ENCODE results near the gene SH2D1B.

DNA sequence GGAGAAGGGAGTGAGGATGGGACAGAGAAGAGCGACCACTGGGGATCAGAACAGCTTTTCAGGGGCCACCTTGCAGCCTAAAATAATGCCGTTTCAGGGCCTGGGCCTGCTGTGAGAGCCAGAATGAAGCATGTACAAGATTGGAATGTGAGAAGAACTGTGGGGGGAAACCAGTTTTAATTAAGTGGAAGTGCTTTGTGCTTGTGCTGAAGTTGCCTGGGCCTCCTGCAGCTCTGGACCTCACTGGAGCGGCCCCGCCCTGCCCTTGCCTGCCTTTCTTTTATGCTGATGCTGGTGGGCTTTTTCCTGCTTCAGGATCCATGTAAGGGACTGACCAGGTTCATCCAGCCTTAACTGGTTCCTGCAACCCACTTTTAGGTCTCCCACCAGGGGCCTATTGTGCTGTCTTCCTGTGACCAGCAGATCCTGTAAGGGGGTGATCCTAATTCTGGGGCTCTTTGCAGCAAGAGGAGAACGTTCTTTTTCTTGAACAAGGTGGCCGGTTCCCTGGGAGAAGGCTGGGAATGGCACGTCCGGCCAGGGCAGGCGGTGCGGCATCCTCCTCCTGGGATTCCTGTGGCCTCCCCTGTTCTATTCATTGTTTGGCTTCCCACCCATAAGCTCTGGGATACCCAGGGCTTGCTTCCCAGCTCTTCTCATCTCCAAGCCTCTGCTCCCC is 27.2 kb downstream of the SH2D1B start:
- TF ChIP-seq, protein P1, sequence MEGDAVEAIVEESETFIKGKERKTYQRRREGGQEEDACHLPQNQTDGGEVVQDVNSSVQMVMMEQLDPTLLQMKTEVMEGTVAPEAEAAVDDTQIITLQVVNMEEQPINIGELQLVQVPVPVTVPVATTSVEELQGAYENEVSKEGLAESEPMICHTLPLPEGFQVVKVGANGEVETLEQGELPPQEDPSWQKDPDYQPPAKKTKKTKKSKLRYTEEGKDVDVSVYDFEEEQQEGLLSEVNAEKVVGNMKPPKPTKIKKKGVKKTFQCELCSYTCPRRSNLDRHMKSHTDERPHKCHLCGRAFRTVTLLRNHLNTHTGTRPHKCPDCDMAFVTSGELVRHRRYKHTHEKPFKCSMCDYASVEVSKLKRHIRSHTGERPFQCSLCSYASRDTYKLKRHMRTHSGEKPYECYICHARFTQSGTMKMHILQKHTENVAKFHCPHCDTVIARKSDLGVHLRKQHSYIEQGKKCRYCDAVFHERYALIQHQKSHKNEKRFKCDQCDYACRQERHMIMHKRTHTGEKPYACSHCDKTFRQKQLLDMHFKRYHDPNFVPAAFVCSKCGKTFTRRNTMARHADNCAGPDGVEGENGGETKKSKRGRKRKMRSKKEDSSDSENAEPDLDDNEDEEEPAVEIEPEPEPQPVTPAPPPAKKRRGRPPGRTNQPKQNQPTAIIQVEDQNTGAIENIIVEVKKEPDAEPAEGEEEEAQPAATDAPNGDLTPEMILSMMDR (IDR thresholded peaks at IDR 0.05): no peak
- TF ChIP-seq POLR2A (IDR thresholded peaks at IDR 0.05): no peak
- TF ChIP-seq POLR2AphosphoS5 (IDR thresholded peaks at IDR 0.05): no peak

All from breast epithelium (tissue), 3 donors.